HG03135 (cell line): ENCODE data around the gene PLSCR1.
"Not testable (repeated sequence)": the region's sequence is repeated elsewhere in the genome, so short reads cannot be mapped to it uniquely, and the experiment has no call there.

Experiments used
- ATAC-seq: cut with Tn5 transposase; IDR thresholded peaks from one replicate; pipeline ENCODE4 v1.9.1; 2021; ENCODE audit warnings: mild to moderate bottlenecking, moderate library complexity; ENCODE audit not compliant: unreplicated experiment

PLSCR1 gene

DNA sequence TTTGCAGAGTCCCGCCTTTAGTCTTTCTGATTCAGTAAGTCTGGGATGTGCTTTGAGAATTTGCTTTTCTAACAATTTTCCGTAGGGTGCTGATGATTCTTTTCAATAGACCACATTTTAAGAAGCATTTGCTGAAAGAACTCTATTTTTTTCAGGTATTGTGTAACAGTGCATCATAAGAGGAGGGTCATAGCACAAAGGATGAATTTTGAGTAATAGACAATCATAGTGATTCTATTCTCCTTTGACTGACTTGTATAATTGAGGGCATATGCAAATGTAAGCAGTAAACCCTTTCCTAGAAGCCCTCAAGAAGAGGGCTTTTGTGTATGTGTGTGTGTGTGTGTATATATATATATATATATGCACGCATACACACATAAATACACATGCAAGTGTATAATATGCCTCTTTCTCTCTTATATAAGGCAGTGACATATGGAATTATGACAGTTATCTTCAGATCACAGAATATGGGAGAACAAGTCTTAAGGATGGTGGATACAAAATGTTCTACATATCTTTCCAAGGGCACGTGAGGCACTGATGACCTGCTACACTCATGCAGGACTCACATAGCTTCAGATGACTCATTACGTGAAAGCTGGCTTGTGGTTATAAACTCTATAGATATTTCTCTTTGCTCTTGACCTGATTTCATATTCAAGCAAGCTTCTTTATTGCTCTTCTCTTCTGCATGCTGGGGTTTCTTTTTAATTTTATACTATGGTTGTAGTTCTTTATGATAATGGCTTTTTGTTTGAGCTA lies 6.5 kb upstream of the PLSCR1 start:
- peak; percentile 89 for ATAC-seq

DNA sequence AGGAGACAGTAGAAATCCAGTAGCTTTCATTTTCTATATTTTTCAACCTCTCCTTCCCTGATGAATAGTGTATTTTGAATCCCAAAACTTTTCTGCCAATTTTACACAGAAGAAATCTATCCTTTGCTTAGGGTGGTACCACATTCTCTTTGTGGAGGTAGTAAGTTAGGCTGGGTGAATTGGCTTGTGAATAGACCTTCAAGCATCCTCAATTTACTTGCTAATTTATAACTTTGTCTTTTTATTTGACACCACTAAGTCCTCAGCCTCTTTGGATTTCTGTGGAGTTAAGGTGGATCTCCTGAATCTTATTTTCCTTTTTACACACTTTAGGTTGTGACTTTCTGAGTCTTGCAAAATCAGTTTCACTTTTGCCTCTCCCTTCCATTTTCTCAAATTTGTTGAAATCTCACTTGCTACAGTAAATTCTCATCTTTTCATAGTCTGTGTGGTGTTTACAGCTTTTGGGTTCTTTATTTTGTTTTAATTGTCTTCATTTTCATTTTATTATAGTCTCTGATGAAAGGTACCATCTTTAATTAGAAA lies 5.7 kb upstream of the PLSCR1 start:
- no peak for ATAC-seq

DNA sequence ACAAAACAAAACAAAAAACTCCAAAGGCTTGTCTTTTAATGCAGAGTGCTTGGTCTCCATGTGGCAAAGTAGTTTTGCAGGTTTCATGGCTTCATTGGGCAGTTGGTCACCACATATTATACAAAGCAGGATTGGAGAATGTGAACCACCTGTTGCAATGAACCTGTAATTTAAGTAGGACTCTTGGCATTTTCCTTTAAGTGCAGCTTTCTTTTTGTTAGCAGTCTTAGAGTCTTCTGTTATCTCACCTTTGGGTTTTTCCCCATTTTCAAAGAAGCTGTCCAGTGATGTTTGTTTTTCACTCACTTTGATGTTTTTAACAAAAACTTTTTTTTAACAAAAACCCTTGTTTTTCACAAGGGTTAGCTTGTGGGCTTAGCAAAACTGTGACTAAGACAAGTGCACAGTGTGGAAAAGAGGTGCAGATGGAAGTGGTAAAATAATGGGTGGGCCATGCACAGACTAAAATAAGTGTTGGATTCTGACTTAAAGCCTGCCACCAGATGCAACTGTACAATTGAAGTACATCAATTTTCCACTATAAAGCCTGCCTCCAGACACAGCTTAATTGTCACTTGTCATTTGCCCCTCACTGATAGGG lies 2.9 kb upstream of the PLSCR1 start:
- ATAC-seq, result no peak

DNA sequence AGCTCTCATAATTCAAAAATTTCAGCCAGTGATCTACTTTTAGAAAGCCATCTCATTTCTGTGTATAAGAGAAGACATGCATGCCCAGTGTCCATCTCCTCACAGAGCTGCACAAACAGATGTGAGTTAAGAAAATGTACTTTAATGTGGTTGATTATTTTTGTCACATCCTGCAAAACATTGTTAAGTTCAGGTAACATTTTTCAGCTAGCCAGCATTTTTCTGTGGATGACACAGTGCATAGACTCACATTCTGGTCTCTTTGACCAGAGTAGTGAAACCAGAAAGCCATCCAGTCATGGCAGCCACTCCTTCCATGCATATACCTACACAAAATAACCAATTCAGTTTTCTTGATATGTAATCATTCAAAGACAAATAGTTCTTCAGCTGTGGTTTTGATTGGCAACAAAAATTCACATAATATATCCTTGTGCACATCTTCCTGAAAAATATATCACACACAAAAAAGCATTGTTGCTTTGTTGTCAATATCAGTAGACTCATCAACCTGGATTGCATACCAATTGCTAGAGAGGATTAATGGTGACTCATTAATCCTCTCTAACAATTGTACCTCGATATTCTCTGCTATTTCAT lies 2.1 kb upstream of the PLSCR1 start:
- no peak for ATAC-seq

DNA sequence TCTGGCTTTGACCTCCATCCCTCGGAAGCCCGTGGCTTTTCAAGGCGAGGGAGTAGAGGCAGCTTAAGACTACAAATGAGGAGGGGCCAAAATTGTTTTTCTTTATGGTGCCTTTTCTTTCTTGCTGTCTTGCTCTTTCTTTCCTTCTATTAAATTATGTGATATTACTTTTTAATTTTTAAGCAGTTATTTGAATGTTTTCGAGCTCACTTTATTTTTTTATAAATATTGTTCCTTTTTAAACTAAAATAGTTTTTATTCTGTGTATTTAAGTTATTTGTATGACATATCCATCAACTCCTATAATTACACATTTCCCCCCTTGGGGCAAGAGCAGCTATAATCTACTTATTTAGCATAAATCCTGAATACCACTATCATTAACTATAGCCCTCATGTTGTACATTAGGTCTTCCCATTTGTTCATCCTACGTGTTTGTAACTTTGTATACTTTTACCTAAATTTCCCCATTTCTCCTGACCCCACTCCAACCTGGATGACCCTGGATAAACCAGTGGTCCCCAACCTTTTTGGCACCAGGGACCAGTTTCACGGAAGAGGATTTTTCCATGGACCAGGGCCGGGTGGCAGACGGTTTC lies 622 bp upstream of the PLSCR1 start:
- peak; percentile 13 for ATAC-seq

DNA sequence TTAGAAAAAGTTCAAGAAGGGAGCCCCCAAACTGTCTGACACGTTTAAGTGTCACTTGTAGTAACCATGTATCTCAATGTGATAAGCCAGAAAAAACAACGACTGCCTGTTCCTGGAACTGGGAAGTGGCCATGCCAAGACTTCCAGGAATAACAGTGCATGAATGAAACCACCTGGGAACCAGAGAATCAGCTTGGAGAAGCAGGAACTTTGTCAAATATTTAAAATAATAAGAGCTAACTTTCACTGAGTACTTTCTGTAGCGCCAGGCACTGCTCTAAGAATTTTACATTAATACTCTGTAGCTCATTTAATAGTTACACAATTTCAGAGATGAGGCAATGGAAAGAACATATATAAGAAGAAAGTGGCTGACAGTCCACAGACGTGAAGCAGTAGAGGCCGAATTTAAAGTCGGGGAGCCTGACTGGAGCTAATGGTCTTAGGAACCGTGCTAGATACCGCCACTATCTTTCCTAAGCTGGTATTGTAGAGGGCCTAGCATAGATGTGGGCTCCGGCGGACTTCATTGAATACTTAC lies 876 bp downstream of the PLSCR1 start:
- peak; percentile 11 for ATAC-seq

DNA sequence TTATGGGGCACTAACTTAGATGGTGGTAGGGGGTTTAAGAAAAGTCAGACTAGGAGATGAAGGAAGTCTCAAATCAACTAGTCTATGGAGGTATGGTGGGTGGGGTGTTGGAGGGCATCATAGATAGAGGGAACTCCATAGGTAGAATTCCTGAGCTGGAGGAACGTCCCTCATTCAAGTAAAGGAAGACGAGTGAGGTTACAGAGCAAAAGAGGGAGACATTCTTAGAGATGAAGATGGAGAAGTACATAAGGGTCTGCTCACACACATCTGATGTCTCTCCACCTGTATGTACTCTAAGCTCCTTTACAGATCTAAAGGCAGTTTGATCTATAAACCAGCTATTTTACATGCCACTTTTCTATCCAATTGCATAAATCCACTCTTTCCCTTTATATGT lies 1.4 kb downstream of the PLSCR1 start:
- ATAC-seq, result no peak

DNA sequence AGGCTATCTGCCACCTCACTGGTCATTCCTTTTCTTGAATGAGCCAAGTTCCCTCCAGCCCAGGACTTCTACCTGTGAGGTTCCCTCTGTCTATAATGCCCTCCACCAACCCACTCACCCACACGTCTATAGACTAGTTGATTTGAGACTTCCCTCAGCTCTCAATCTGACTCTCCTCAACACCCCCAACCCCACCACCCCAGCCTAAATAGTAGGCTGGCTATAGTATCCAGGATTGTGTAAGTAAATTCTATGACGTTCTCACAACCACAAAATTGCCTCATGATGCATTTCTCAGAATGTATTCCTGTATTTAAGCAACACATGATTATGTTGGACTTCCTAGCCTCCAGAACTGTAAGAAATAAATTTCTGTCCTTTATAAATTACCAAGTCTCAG lies 2.2 kb downstream of the PLSCR1 start:
- ATAC-seq, result no peak

DNA sequence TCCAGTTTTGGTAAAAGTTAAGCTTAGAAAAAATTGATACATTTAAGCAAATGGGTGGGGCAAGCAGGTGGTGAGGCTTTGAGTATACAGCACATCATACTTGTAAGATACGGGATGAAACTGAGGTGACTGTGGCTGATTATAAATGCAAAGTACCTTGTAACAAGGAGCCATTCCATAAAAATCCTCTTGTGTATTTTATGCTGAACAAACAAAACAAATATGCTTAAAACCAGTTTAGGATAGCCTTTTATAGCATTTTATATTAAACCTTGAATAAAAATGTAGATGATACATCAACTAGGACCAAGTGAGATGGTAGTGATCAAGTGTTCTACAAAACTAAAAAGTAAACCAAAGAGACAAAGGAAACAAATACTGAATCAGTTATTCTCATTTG lies 3.4 kb downstream of the PLSCR1 start:
- no peak for ATAC-seq

DNA sequence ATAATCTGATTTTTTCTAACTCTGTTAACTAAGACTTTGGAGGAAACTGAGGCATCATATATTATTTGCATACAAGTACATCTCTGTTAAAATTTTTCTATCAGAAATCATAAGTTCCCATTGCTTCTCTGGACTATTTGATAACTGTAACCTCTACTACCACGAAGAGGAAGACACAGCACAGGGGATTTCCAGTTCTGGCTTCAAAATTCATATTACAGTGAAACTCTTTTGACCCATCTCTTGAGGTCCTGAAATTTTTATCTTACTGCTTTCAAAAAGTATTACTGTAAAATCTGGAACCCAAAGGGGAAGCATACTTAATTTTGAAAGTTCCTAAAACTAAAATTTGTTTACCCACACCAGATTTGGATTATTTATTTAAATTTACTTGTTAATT lies 4.2 kb downstream of the PLSCR1 start:
- ATAC-seq, result no peak

DNA sequence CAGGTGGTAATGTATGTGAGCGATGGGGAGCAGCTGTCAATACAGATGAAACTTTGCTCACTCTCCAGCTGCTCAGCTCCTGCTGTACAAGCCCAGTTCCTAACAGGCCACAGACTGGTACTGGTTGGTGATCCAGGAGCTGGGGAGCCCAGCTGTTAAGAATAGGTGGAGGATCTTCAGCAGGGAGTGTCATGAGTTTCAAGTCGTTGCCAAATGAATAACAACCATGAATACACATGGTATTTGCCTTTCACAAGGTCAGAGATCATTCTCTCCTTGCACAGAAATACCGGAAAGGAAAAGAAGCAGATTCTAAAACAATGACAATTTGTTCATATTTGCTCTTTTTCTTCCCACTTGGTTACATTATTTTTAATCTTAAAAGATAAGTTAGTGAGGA lies 5.1 kb downstream of the PLSCR1 start:
- ATAC-seq, result no peak

DNA sequence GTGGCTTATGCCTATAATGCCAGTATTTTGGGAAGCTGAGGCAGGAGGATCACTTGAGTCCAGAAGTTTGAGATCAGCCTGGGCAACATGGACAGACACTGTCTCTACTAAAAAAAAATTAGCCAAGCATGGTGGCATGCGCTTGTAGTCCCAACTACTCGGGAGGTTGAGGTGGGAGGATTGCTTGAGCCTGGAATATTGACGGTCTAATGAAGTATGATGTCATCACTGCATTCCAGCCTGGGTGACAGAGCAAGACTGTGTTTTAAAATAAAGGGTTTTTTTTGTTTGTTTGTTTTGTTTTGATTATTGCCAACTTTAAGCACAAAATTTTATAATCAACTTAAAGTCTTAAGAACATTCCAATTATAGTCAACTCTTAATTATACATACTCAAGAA lies 6.8 kb downstream of the PLSCR1 start:
- ATAC-seq, result no peak

DNA sequence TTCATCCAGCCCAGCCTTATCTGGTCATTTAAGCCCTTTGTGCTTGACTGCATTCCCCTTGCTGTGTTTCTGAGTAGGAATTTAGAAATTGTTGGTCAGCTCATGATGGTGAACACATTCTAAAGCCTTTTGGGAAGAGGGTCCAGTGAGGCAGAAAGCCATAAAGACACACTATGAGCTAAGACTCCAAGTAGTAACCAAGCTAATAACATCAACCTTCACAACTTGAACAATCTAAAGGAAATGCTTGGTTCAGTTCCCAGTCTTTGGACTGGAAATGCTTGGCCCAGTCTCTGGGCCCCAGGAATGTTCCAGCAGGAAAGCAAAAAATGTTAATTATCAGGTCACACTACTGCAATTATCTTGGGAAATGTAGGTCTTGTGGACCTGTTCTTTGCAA lies 7.7 kb downstream of the PLSCR1 start:
- ATAC-seq, result no peak

DNA sequence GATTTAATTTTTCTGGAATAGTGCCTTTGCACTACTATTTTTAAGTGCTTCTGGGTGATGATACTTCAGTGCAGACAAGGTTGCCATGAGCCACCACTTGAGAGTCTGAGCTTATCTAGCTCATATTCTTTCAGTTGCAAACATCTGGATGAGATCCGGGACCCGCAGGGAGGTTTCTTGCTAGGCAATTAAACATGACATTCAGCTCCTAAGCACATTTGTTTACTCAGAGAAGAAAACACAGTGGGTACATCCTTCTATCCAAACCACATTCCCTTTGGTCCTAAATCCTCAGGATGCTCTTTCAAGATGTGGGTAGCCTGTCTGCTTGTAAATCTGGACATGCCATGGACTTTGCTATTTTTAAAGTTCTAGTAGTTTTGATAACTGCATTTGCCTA lies 12.0 kb downstream of the PLSCR1 start:
- no peak for ATAC-seq

DNA sequence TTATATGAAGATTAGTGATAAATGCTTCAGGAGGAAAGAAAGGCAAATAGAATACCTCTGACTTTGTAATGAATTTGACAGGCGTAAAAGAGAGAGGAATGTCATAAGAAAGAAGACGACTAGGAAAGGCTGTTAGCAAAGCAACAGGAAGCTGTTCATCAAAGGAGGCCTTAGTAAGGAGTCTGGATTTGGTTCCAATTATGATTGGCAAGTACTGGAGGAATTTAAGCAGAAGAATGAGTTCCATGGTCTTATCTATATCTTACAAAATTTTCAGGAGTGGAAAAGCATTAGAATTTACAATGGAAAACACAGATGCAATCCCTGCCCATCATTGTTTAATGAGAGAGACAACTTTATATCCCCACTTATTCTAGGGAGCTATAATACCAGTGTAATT lies 13.8 kb downstream of the PLSCR1 start:
- ATAC-seq, result no peak

DNA sequence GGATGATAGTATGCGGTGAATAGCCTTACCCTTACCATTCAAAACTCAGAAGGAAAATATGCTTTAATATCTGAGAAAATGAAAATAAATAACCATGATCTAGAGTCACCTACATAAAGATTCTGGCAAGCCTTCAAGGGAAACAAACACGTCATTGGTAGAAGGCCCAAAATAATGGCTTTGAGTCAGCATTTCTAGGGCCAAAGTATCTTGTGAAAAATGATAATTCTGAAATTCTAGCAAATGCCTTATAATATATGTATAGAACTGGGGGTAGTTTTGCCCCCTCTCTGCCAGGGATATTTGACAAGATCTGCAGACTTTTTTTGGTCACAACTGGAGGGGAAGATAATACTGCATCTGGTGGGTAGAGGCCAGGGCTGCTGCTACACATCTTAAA lies 15.4 kb downstream of the PLSCR1 start:
- no peak for ATAC-seq

DNA sequence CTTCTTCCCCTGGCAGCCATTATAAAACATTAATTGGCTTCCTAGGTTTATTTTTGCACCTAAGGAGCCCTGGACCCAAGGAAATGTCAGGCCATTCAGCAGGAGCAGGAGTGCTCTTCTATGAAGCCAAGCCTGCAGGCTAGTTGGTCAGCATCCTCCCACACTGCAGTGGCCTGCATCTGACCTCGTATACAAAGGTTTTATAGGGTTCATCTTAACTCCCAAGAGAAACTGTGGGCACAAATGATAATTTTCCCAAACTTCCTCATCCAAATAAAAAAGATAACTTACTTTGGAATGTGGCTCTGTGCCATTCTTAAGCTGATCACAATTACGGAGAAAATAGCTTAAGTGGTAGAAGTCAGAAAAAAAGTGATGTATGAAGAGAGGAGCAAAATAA lies 19.4 kb downstream of the PLSCR1 start:
- no peak for ATAC-seq

DNA sequence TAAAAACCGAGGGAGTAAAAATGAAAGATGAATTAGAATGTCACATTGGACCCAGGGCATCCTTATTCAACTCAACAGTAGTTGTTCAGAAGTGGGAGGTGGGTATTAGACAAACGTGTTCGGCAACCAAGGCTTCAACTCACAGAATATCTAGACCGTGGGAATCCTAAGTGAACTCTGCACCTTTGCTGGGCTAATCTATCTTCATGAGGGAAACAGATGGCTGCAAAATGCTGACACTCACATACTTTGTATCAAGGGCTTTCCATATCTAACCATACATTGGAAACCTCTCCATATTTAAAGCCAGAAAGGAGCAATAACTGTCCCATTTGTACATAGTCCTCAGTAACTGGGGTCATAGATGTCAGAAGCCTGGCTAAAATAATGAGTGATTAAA lies 20.9 kb downstream of the PLSCR1 start:
- ATAC-seq, result no peak

DNA sequence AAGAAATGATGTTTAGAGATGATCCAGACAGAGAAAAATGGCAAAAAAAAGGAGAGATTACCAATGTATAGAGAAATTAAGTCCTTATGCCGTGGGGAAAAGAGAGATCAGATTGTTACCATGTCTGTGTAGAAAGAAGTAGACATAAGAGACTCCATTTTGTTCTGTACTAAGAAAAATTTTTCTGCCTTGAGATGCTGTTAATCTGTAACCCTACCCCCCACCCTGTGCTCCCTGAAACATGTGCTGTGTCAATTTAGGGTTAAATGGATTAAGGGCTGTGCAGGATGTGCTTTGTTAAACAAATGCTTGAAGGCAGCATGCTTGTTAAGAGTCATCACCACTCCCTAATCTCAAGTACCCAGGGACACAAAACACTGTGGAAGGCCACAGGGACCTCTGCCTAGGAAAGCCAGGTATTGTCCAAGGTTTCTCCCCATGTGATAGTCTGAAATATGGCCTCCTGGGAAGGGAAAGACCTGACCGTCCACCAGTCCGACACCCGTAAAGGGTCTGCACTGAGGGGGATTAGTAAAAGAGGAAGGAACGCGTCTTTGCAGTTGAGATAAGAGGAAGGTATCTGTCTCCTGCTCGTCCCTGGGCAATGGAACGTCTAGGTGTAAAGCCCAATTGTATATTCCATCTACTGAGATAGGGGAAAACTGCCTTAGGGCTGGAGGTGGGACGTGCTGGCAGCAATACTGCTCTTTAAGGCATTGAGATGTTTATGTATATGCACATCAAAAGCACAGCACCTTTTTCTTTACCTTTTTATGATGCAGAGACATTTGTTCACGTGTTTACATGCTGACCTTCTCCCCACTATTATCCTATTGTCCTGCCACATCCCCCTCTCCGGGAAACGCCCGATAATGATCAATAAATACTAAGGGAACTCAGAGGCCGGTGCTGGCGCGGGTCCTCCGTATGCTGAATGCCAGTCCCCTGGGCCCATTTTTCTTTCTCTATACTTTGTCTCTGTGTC lies 21.9 kb downstream of the PLSCR1 start:
- not testable (repeated sequence) for ATAC-seq

DNA sequence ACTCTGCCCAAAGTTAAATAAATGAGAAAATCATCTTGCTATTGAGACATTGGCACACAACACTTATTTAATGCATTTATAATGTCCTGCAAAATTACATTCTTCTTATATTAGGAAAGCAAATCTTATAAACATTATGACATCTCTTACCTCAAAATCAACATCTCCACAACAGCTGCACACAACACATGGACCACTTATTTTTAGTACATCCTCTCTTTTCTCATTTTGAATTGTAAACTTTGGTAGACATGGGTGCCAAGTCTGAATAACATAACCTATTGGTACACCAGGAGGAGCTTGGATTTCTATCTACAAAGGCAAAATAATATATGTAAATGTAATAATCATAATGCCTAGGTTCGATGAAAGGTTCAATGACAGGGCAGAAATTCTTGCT lies 23.0 kb downstream of the PLSCR1 start:
- ATAC-seq, result no peak
